K562 (cell line): Measurements from ENCODE around the gene HMCN1. TPM values are rescaled to one million over a fixed set of nuclear protein-coding genes. Genes with fewer than 3 reads are reported as not detected.

Experiments used
- ATAC-seq: fragments of 200-7000 bp; cut with Tn5 transposase; 3 replicates; pipeline ENCODE4 v1.9.1; 2020; ENCODE audit warnings: moderate library complexity
- BruUV-seq: library from RNA; stranded (reverse); fragments of 400-500 nt; replicated peaks from 2 replicates; lab custom pipeline; 2021; lab: Mats Ljungman, UMichigan
- CTCF ChIA-PET: fragments of 300-600 bp; formaldehyde crosslinking; extraction: SDS; loops from one replicate; lab custom pipeline; 2021; ENCODE audit warnings: low intra/inter-chr PET ratio; lab: Yijun Ruan, JAX
- POLR2A ChIA-PET: fragments of 300-600, 350-650 bp; sonication (Branson Sonifier 250); formaldehyde crosslinking; extraction: SDS; loops from one replicate; lab custom pipeline; 2021; ENCODE audit warnings: antibody characterized with exemption, inconsistent platforms; lab: Yijun Ruan, JAX
- DNase-seq, 4 experiments: peaks; one replicate each; pipeline versions ENCODE4 v3.0.0 to v3.0.0-alpha.2; 2011 to 2018; ENCODE audit warnings: low spot score in 3 of 4, mixed read lengths in 3 of 4; ENCODE audit errors: extremely low read depth in 1 of 4
- FAIRE-seq: peaks from 2 replicates; lab custom pipeline; 2011; peaks lifted over from hg19 to GRCh38; lab: Jason Lieb, UNC
- H2AFZ ChIP-seq: 2 replicates; pipeline ENCODE4 v1.6.0; 2011; ENCODE audit warnings: low read depth, low read length, control low read depth, inconsistent platforms
- H3K27ac ChIP-seq: fragments of 200-600 bp; 3 replicates; pipeline ENCODE4 v1.8.0; 2011; ENCODE audit warnings: low read depth, mild to moderate bottlenecking, control low read depth, inconsistent platforms, low read length, moderate library complexity, mixed read lengths; ENCODE audit errors: extremely low read depth
- H3K27me3 ChIP-seq, 2 experiments: fragments of 300-600 bp in 1 of 2; 2 replicates in 1 of 2; 3 replicates in 1 of 2; pipeline versions ENCODE4 v1.6.0 to v1.8.0; 2011; ENCODE audit warnings: inconsistent platforms in 2 of 2, low read length in 2 of 2, mild to moderate bottlenecking in 1 of 2, mixed read lengths in 1 of 2, moderate library complexity in 1 of 2; ENCODE audit not compliant: control insufficient read depth in 2 of 2, insufficient read depth in 2 of 2
- H3K36me3 ChIP-seq: fragments of 300-600 bp; 3 replicates; pipeline ENCODE4 v1.8.0; 2011; ENCODE audit warnings: mild to moderate bottlenecking, low read length, inconsistent platforms; ENCODE audit not compliant: control insufficient read depth, insufficient read depth
- H3K4me1 ChIP-seq, 2 experiments: fragments of 200-600 bp in 1 of 2; replicated peaks in 1 of 2; 2 replicates in 1 of 2; 3 replicates in 1 of 2; pipeline versions ENCODE4 v1.5.1 to v1.8.0; 2011; ENCODE audit warnings: inconsistent platforms in 2 of 2, low read length in 2 of 2, mild to moderate bottlenecking in 1 of 2, mixed read lengths in 1 of 2, moderate library complexity in 1 of 2; ENCODE audit not compliant: control insufficient read depth in 2 of 2, insufficient read depth in 2 of 2
- H3K4me2 ChIP-seq: 2 replicates; pipeline ENCODE4 v1.6.1; 2011; ENCODE audit warnings: low read length, control low read depth, inconsistent platforms, mixed read lengths; ENCODE audit not compliant: insufficient read depth
- H3K4me3 ChIP-seq: fragments of 200-600 bp; sonication (generic), shearing (Covaris generic); 2 replicates; pipeline ENCODE4 v1.5.1; 2016; ENCODE audit warnings: control low read depth, inconsistent platforms
- H3K79me2 ChIP-seq: fragments of 200-600 bp; 3 replicates; pipeline ENCODE4 v1.8.0; 2011; ENCODE audit warnings: low read length, inconsistent platforms; ENCODE audit not compliant: control insufficient read depth, insufficient read depth
- H3K9ac ChIP-seq, 2 experiments: 2 replicates each; pipeline versions ENCODE4 v1.6.0 to v1.6.1; 2011; ENCODE audit warnings: low read depth in 2 of 2, low read length in 2 of 2, control low read depth in 1 of 2, inconsistent platforms in 1 of 2, mild to moderate bottlenecking in 1 of 2, mixed read lengths in 1 of 2; ENCODE audit not compliant: insufficient read depth in 1 of 2
- H3K9me1 ChIP-seq: one replicate; pipeline ENCODE4 v1.6.0; 2011; ENCODE audit warnings: inconsistent platforms, mild to moderate bottlenecking, low read length, moderate library complexity; ENCODE audit not compliant: control insufficient read depth, insufficient read depth
- H3K9me3 ChIP-seq: replicated peaks from 2 replicates; pipeline ENCODE4 v1.5.1; 2011; ENCODE audit warnings: low read depth, low read length, inconsistent platforms; ENCODE audit not compliant: control insufficient read depth, insufficient read depth
- H4K20me1 ChIP-seq: replicated peaks from 2 replicates; pipeline ENCODE4 v1.6.1; 2011; ENCODE audit warnings: low read length, inconsistent platforms, mixed read lengths; ENCODE audit not compliant: control insufficient read depth, insufficient read depth
- ATF7 ChIP-seq: fragments of 450-650 bp; IDR thresholded peaks from 2 replicates; pipeline ENCODE4 v1.7.1; 2014; ENCODE audit warnings: mild to moderate bottlenecking, moderate library complexity
- CEBPB ChIP-seq: fragments of 450-650 bp; IDR thresholded peaks from 2 replicates; pipeline ENCODE4 v1.6.1; 2016; ENCODE audit warnings: missing genetic modification characterization, missing compliant biosample characterization
- HIVEP1 ChIP-seq: fragments of 250-450 bp; sonication (Bioruptor Pico); IDR thresholded peaks from 2 replicates; pipeline ENCODE4 v1.4.0; 2020; ENCODE audit warnings: mild to moderate bottlenecking
- MTF1 ChIP-seq: fragments of 250-450 bp; sonication (Bioruptor Pico); IDR thresholded peaks from 2 replicates; pipeline ENCODE4 v1.9.0; 2021; ENCODE audit warnings: moderate library complexity, mild to moderate bottlenecking, inconsistent platforms, borderline replicate concordance
- NR1H2 ChIP-seq: sonication (generic); formaldehyde crosslinking; IDR thresholded peaks from 2 replicates; pipeline ENCODE4 v1.4.0; 2020; ENCODE audit warnings: mild to moderate bottlenecking, missing genetic modification reagents
- SMAD1 ChIP-seq: fragments of 150-350 bp; IDR thresholded peaks from 2 replicates; pipeline ENCODE4 v1.6.1; 2014; ENCODE audit warnings: low read length, low read depth; ENCODE audit not compliant: partially characterized antibody
- ZFP1 ChIP-seq: fragments of 450-650 bp; formaldehyde crosslinking; IDR thresholded peaks from 2 replicates; pipeline ENCODE4 v1.4.0; 2020; ENCODE audit warnings: mild to moderate bottlenecking, mixed read lengths
- ZNF23 ChIP-seq: fragments of 250-450 bp; sonication (Bioruptor Pico); IDR thresholded peaks from 2 replicates; pipeline ENCODE4 v1.4.0; 2020; ENCODE audit warnings: mild to moderate bottlenecking
- ZNF583 ChIP-seq: fragments of 250-450 bp; sonication (Bioruptor Pico); IDR thresholded peaks from 2 replicates; pipeline ENCODE4 v1.4.0; 2020
- WGBS: fragments of 100-300 bp; shearing (Covaris generic); methylation state at CpG from one replicate; pipeline ENCODE4 v1.1.6; 2016; ENCODE audit warnings: low coverage, mixed read lengths; ENCODE audit not compliant: insufficient coverage; ENCODE audit errors: missing lambda C conversion rate; 5-methylcytosine and 5-hydroxymethylcytosine counted together
- in situ Hi-C: fragments of 300-500 bp; cut with MboI; formaldehyde crosslinking; loops from 4 replicates; pipeline ENCODE4 v1.15.0; 2018; ENCODE audit warnings: inconsistent platforms, mixed read lengths
- intact Hi-C: fragments of 100-400 bp; cut with micrococcal nuclease; formaldehyde crosslinking; loops from 2 replicates; pipeline ENCODE4 v1.14.2; 2022
- polyA plus RNA-seq, 8 experiments: library from polyadenylated mRNA; depleted of rRNA in 4 of 8; stranded (reverse) in 5 of 8; unstranded in 3 of 8; fragments of >200 nt; fragmentation: Nextera tagmentation in 2 of 8; fragmentation: Illumina TruSeq in 1 of 8; extraction: Ambion mirVana in 2 of 8; extraction: Trizol in 1 of 8; gene quantifications; 2 replicates each; pipeline versions ENCODE4 v1.2.1 to v1.2.3, GENCODE V29; 2011 to 2014; ENCODE audit warnings: inconsistent platforms in 1 of 8, missing spikeins in 1 of 8
- total RNA-seq, 7 experiments: library from RNA; depleted of rRNA in 6 of 7; stranded (reverse); fragments of >200 nt in 6 of 7; fragmentation: Illumina TruSeq in 2 of 7; extraction: Trizol in 2 of 7; gene quantifications; 2 replicates each; pipeline versions ENCODE4 v1.2.1 to v1.2.3, GENCODE V29; 2011 to 2021; ENCODE audit warnings: low replicate concordance in 1 of 7
- TF ChIP-seq, protein P1 (sequence below): sonication (generic); formaldehyde crosslinking; IDR thresholded peaks from 2 replicates; pipeline ENCODE4 v1.8.1; 2023; ENCODE audit warnings: mild to moderate bottlenecking, missing genetic modification reagents
- TF ChIP-seq, protein P2 (sequence below): fragments of 450-650 bp; formaldehyde crosslinking; IDR thresholded peaks from 2 replicates; pipeline ENCODE4 v1.4.0; 2020; ENCODE audit warnings: mild to moderate bottlenecking, moderate library complexity
- TF ChIP-seq, protein P3 (sequence below), 2 experiments: fragments of 450-650 bp; conservative IDR thresholded peaks; 2 replicates each; pipeline ENCODE4 v1.6.1; 2017; ENCODE audit warnings: mild to moderate bottlenecking in 2 of 2, moderate library complexity in 2 of 2
- TF ChIP-seq, protein P4 (sequence below): fragments of 150-350 bp; IDR thresholded peaks from 2 replicates; pipeline ENCODE4 v1.6.1; 2014; ENCODE audit warnings: low read depth, mild to moderate bottlenecking, low read length, borderline replicate concordance

HMCN1 gene
- total and polyA plus RNA-seq, 9 of the 15 experiments (the other 6 are each of a cell fraction or from before 2014, with no cell fraction given), result 0.07 to 0.36 (median 0.21) TPM

DNA sequence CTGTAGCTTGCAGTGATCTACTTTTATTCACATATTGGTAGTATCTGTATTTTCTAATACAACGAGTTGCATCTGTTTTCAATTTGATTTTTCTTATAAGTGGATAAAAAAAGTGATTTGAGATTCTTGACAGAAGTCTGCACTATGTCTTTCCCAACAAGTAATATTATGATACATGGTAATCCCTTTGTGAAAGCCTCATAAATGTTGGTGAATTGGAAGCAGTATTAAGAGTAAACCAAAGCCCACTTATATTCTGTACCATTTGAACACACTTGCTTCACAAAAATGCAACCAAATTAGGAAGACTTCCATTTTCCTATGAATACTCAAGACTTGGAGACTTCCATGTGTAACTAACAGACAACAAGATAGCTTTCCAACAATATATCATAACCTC lies 172.0 kb downstream of the HMCN1 start:
- H3K4me3 ChIP-seq, result no peak overlapping the region
- BruUV-seq, result no TSS peak
- ATAC-seq (no peak), DNase-seq (no peak), FAIRE-seq (no peak)
- H3K79me2 ChIP-seq, result no peaks in the 10 kb centered on the region
- H3K27me3 ChIP-seq, result no peaks in the 10 kb centered on the region
- no peaks in the 10 kb centered on the region for H3K4me1 ChIP-seq
- no peak overlapping the region for H3K27ac ChIP-seq
- ChIA-PET POLR2A (no interaction called here), CTCF (interaction anchor here (0.6 kb wide), 1 partner anchor 215 kb away, joined by 3 read pairs; no protein-coding TSS in a partner anchor)
- no peaks in the 10 kb centered on the region for H3K9me1 ChIP-seq
- 0% methylated on average over 1 of the region's 1 CpG for WGBS
- TF ChIP-seq SMAD1 (no peak), CEBPB (tag) (no peak), NR1H2 (CRISPR knock-in tag) (no peak), MTF1 (CRISPR knock-in tag) (no peak), ATF7 (no peak), HIVEP1 (CRISPR knock-in tag) (no peak), ZNF23 (no peak), ZNF583 (CRISPR knock-in tag) (no peak), ZFP1 (no peak)
- TF ChIP-seq, protein P1, sequence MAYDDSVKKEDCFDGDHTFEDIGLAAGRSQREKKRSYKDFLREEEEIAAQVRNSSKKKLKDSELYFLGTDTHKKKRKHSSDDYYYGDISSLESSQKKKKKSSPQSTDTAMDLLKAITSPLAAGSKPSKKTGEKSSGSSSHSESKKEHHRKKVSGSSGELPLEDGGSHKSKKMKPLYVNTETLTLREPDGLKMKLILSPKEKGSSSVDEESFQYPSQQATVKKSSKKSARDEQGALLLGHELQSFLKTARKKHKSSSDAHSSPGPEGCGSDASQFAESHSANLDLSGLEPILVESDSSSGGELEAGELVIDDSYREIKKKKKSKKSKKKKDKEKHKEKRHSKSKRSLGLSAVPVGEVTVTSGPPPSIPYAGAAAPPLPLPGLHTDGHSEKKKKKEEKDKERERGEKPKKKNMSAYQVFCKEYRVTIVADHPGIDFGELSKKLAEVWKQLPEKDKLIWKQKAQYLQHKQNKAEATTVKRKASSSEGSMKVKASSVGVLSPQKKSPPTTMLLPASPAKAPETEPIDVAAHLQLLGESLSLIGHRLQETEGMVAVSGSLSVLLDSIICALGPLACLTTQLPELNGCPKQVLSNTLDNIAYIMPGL (CRISPR knock-in tag), result no peak
- TF ChIP-seq, protein P2, sequence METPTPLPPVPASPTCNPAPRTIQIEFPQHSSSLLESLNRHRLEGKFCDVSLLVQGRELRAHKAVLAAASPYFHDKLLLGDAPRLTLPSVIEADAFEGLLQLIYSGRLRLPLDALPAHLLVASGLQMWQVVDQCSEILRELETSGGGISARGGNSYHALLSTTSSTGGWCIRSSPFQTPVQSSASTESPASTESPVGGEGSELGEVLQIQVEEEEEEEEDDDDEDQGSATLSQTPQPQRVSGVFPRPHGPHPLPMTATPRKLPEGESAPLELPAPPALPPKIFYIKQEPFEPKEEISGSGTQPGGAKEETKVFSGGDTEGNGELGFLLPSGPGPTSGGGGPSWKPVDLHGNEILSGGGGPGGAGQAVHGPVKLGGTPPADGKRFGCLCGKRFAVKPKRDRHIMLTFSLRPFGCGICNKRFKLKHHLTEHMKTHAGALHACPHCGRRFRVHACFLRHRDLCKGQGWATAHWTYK (CRISPR knock-in tag), result no peak
- TF ChIP-seq, protein P3, sequence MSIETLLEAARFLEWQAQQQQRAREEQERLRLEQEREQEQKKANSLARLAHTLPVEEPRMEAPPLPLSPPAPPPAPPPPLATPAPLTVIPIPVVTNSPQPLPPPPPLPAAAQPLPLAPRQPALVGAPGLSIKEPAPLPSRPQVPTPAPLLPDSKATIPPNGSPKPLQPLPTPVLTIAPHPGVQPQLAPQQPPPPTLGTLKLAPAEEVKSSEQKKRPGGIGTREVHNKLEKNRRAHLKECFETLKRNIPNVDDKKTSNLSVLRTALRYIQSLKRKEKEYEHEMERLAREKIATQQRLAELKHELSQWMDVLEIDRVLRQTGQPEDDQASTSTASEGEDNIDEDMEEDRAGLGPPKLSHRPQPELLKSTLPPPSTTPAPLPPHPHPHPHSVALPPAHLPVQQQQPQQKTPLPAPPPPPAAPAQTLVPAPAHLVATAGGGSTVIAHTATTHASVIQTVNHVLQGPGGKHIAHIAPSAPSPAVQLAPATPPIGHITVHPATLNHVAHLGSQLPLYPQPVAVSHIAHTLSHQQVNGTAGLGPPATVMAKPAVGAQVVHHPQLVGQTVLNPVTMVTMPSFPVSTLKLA (conservative IDR thresholded peaks at IDR 0.05), result no peak
- TF ChIP-seq, protein P4, sequence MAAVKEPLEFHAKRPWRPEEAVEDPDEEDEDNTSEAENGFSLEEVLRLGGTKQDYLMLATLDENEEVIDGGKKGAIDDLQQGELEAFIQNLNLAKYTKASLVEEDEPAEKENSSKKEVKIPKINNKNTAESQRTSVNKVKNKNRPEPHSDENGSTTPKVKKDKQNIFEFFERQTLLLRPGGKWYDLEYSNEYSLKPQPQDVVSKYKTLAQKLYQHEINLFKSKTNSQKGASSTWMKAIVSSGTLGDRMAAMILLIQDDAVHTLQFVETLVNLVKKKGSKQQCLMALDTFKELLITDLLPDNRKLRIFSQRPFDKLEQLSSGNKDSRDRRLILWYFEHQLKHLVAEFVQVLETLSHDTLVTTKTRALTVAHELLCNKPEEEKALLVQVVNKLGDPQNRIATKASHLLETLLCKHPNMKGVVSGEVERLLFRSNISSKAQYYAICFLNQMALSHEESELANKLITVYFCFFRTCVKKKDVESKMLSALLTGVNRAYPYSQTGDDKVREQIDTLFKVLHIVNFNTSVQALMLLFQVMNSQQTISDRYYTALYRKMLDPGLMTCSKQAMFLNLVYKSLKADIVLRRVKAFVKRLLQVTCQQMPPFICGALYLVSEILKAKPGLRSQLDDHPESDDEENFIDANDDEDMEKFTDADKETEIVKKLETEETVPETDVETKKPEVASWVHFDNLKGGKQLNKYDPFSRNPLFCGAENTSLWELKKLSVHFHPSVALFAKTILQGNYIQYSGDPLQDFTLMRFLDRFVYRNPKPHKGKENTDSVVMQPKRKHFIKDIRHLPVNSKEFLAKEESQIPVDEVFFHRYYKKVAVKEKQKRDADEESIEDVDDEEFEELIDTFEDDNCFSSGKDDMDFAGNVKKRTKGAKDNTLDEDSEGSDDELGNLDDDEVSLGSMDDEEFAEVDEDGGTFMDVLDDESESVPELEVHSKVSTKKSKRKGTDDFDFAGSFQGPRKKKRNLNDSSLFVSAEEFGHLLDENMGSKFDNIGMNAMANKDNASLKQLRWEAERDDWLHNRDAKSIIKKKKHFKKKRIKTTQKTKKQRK, result no peak
- H3K36me3 ChIP-seq, result no peaks in the 10 kb centered on the region
- H3K9me3 ChIP-seq, result no peaks in the 10 kb centered on the region
- no peaks in the 10 kb centered on the region for H4K20me1 ChIP-seq
- no peak overlapping the region for H2AFZ ChIP-seq
- in situ Hi-C loops, result no loop called here
- H3K4me2 ChIP-seq, result no peak overlapping the region
- intact Hi-C loops, result no loop called here
- no peak overlapping the region for H3K9ac ChIP-seq
